Measurements from ENCODE around the gene STIP1. TPM values are rescaled to one million over a fixed set of nuclear protein-coding genes. Genes with fewer than 3 reads are reported as not detected.

STIP1 gene
- total RNA-seq, 1 experiment from 2014 or later = 336 TPM

DNA sequence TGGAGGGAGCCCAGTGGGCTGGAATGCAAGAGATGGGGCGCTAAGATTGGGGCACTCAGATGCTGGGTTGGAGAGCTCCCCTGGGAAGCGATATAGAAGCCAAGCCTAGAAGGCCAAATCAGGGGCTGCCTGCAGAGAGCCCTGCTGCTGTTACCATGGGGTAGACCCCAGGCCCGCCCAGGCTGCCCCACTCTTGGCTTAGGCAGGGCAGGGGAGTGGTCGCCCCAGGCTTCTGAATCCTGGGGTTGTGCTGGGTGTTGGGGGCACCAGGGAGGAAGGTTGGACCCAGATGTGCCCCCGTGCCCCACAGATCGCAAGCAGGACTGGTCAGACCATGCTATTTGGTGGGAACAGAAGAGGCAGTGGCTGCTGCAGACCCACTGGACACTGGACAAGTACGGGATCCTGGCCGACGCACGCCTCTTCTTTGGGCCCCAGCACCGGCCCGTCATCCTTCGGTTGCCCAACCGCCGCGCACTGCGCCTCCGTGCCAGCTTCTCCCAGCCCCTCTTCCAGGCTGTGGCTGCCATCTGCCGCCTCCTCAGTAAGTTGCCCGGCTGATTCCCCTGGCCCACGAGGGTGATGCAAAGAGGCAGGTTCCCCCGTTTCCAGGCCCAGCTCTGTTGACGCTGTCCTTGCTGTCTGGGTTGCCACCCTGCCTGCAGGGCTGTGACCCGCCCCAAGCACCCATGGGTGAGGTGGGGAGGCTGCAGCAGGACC is 24.5 kb downstream of the STIP1 start:
- CTCF ChIA-PET = no interaction called here
- Histone ChIP-seq H3K9me2 (ENCODE audit: insufficient read depth) (no peaks in the 10 kb centered on the region), H3K27me3 (ENCODE audit: insufficient read depth, low read length) (no peaks in the 10 kb centered on the region), H3K4me1 (ENCODE audit: control insufficient read depth in 1 of 2, insufficient read depth in 2 of 2, low read length in 2 of 2) (no peaks in the 10 kb centered on the region), H2AFZ (ENCODE audit: low read depth, low read length, poor library complexity, severe bottlenecking) (no peak overlapping the region), H3K79me2 (ENCODE audit: insufficient read depth, low read length) (no peaks in the 10 kb centered on the region), H3K36me3 (ENCODE audit: control insufficient read depth in 1 of 2, insufficient read depth in 2 of 2, low read length in 2 of 2) (peaks cover 10 to 12% of the 10 kb centered on the region in 2 experiments), H3K9me3 (ENCODE audit: control insufficient read depth in 1 of 2, insufficient read depth in 1 of 2, low read depth in 1 of 2, low read length in 2 of 2) (no peaks in the 10 kb centered on the region), H3K4me2 (ENCODE audit: low read length) (no peak overlapping the region), H3K4me3 (replicated peaks in 1 of 2; ENCODE audit: low read depth in 1 of 2, low read length in 2 of 2) (no peak overlapping the region), H3K27ac (ENCODE audit: low read depth, low read length) (no peak overlapping the region), H3K9ac (ENCODE audit: low read length) (no peak overlapping the region), H4K20me1 (ENCODE audit: insufficient read depth) (no peaks in the 10 kb centered on the region)
- DNase-seq (ENCODE audit: low read depth, low spot score) = no peak
- POLR2A ChIA-PET = no interaction called here
- no peak for ATAC-seq
- RAD21 ChIA-PET (ENCODE audit: low non-redundant PET in 1 of 2, low total read pairs in 2 of 2, uncharacterized antibody in 2 of 2, unreplicated experiment in 2 of 2) = no interaction called here
- intact Hi-C loops (cut with micrococcal nuclease) = no loop called here
- no TSS peak for BruUV-seq (replicated peaks)
- TF ChIP-seq EZH2phosphoT487 (IDR thresholded peaks at IDR 0.05; ENCODE audit: borderline replicate concordance) = no peak
- TF ChIP-seq ZFX (IDR thresholded peaks at IDR 0.05) = no peak
- TF ChIP-seq POLR2AphosphoS5 (IDR thresholded peaks at IDR 0.05; ENCODE audit: low read depth, low read length) = no peak
- TF ChIP-seq, protein P1, sequence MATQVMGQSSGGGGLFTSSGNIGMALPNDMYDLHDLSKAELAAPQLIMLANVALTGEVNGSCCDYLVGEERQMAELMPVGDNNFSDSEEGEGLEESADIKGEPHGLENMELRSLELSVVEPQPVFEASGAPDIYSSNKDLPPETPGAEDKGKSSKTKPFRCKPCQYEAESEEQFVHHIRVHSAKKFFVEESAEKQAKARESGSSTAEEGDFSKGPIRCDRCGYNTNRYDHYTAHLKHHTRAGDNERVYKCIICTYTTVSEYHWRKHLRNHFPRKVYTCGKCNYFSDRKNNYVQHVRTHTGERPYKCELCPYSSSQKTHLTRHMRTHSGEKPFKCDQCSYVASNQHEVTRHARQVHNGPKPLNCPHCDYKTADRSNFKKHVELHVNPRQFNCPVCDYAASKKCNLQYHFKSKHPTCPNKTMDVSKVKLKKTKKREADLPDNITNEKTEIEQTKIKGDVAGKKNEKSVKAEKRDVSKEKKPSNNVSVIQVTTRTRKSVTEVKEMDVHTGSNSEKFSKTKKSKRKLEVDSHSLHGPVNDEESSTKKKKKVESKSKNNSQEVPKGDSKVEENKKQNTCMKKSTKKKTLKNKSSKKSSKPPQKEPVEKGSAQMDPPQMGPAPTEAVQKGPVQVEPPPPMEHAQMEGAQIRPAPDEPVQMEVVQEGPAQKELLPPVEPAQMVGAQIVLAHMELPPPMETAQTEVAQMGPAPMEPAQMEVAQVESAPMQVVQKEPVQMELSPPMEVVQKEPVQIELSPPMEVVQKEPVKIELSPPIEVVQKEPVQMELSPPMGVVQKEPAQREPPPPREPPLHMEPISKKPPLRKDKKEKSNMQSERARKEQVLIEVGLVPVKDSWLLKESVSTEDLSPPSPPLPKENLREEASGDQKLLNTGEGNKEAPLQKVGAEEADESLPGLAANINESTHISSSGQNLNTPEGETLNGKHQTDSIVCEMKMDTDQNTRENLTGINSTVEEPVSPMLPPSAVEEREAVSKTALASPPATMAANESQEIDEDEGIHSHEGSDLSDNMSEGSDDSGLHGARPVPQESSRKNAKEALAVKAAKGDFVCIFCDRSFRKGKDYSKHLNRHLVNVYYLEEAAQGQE (IDR thresholded peaks at IDR 0.05; ENCODE audit: low read depth) = no peak
- no peak for TF ChIP-seq EZH2 (IDR thresholded peaks at IDR 0.05)
- no peak for TF ChIP-seq CEBPB (IDR thresholded peaks at IDR 0.05; ENCODE audit: low read depth)

Data from HCT116 (cell line).